Mucosa of descending colon (tissue), 3 donors: ENCODE measurements around the gene HMGB2. TPM values are rescaled to one million over a fixed set of nuclear protein-coding genes. Genes with fewer than 3 reads are reported as not detected.

ENCODE experiments used
- ATAC-seq: fragments of 200-7000 bp; cut with Tn5 transposase; one replicate; pipeline ENCODE4 v1.9.1; 2020; ENCODE audit warnings: mild to moderate bottlenecking, moderate library complexity
- DNase-seq, 3 donors: peaks; one replicate each; pipeline ENCODE4 v3.0.0-alpha.2; 2020
- H3K36me3 ChIP-seq: fragments of 200-600 bp; one replicate; pipeline ENCODE4 v1.8.0; 2021; ENCODE audit warnings: low read depth, mild to moderate bottlenecking
- H3K4me1 ChIP-seq: fragments of 200-600 bp; one replicate; pipeline ENCODE4 v1.8.0; 2021; ENCODE audit warnings: low read depth, mild to moderate bottlenecking
- H3K4me3 ChIP-seq: fragments of 200-600 bp; one replicate; pipeline ENCODE4 v1.8.0; 2021; ENCODE audit warnings: mild to moderate bottlenecking
- H3K9me3 ChIP-seq: fragments of 200-600 bp; one replicate; pipeline ENCODE4 v1.8.0; 2021; ENCODE audit warnings: mild to moderate bottlenecking
- intact Hi-C, 2 donors: fragments of 100-400 bp; cut with DNase I in 1 of 2; cut with micrococcal nuclease in 1 of 2; formaldehyde crosslinking; loops; one replicate each; pipeline versions ENCODE4 v1.11.0 to v1.11.1; 2022; cut with DNase I, micrococcal nuclease
- long read RNA-seq, 2 donors: library from polyadenylated mRNA; unstranded; transcript quantifications; one replicate each; pipeline ENCODE4 v2.0.0, GENCODE V29; 2019 to 2021
- total RNA-seq, 3 donors: library from RNA; stranded (reverse); fragmentation: NEBNext Ultra II Directional in 2 of 3; extraction: Animal tissue kit (Norgen Biotek cat#: 25700) in 2 of 3; gene quantifications; one replicate each; pipeline versions ENCODE4 v1.2.1 to v1.2.4, GENCODE V29; 2021 to 2023
- TF ChIP-seq, protein P1 (sequence below): fragments of 200-600 bp; IDR thresholded peaks from one replicate; pipeline ENCODE4 v1.8.0; 2022; ENCODE audit warnings: antibody characterized with exemption, mild to moderate bottlenecking
- donor health status: DM: no; HTN: no; CAD: no; lungs with moderate emphysema.
- donor health status: DM: no; HTN: no; CAD: no.
- donor health status: DM: no; HTN: yes; CAD: no.

The HMGB2 gene
- 100 to 1,000 TPM in 1 of 3 donors, 10 to 100 TPM in 2; 42.0 to 113 (median 54.4) TPM for total RNA-seq
- long read RNA-seq, donor 1, transcript HMGB2-201 (5 exons, 1,889 nt) = major isoform, 17 of 19 reads
- long read RNA-seq, donor 1, partial matches to known transcripts = 0 of 19 reads
- long read RNA-seq, donor 1, other reads (novel, unspliced or antisense) = 1 of 19 reads
- long read RNA-seq, donor 2, transcript HMGB2-201 (5 exons, 1,889 nt) = major isoform, 28 of 43 reads
- long read RNA-seq, donor 2, partial matches to known transcripts = 6 of 43 reads
- long read RNA-seq, donor 2, other reads (novel, unspliced or antisense) = 2 of 43 reads

DNA sequence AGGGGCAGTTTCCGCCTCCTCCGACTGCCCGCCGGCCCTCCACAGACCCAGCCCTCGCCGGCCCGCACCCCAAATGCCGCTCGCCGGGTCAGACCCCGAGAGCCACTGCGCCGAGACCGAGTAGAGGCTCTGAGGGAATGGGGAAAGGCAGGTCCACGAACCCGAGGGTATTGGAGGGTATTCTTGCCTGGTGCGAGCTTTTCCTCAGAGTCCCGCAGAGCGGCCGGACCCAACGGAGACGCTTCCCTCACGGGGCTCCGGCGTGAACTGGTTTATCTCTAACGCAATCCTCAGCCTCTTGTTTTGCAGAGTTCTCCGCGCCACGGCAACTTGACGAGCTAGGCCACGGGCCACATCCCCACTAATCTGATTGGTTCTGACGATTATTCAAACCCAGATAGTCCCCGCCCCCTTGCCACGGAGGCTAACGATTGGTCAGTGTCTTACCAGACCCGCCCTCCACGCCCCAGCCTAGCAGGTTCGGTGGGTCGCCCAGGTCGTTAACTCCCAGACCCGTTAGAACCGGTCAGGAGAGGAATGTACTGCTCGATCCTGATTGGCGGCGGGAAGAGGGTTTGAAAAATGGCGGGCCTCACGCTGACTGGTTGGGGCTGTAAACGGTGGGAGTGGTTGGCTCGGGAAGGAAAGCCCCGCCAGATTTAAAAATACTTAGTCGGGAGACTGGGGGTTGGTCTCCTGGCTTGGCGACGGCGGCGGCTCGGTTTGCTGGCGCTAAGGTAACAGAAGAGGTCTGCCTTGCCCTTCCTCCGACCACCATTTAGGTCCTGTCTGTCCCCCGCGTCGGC lies at the start of gene HMGB2:
TSS of gene HMGB2 (minus strand) at position 274 of the 806 bp plus-strand sequence. CDS start 709 bp downstream, outside the sequence.
- H3K4me1 ChIP-seq = peaks cover 13% of the 10 kb centered on the region
- peaks cover 4% of the 10 kb centered on the region for H3K36me3 ChIP-seq
- TF ChIP-seq, protein P1, sequence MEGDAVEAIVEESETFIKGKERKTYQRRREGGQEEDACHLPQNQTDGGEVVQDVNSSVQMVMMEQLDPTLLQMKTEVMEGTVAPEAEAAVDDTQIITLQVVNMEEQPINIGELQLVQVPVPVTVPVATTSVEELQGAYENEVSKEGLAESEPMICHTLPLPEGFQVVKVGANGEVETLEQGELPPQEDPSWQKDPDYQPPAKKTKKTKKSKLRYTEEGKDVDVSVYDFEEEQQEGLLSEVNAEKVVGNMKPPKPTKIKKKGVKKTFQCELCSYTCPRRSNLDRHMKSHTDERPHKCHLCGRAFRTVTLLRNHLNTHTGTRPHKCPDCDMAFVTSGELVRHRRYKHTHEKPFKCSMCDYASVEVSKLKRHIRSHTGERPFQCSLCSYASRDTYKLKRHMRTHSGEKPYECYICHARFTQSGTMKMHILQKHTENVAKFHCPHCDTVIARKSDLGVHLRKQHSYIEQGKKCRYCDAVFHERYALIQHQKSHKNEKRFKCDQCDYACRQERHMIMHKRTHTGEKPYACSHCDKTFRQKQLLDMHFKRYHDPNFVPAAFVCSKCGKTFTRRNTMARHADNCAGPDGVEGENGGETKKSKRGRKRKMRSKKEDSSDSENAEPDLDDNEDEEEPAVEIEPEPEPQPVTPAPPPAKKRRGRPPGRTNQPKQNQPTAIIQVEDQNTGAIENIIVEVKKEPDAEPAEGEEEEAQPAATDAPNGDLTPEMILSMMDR = no peak
- intact Hi-C loops = no loop called here
- no peaks in the 10 kb centered on the region for H3K9me3 ChIP-seq
- peak within 1 kb of the TSS; percentile 88 for H3K4me3 ChIP-seq
- DNase-seq (peak; percentile 100), ATAC-seq (peak; percentile 92)

DNA sequence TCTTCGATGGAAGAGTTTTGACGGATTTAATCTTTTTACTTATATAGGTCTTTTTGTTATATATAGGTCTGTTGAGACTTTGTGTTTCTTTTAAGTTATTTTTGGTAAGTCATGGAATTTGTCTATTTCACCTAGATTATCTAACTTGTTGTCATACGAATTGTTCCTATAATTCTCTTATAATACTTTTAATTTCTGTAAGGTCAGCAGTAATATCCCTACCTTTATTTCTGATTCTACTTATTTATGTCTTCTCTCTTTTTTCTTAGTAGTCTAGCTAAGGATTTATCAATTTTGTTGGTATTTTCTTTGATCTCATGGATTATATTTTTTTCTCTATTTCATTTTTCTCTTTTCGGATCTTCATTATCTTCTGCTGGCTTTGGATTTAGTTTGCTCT lies 48.2 kb upstream of the HMGB2 start:
- no peaks in the 10 kb centered on the region for H3K36me3 ChIP-seq
- TF ChIP-seq, protein P1 = no peak
- no peak overlapping the region for H3K4me3 ChIP-seq
- intact Hi-C loops = no loop called here
- H3K4me1 ChIP-seq = no peaks in the 10 kb centered on the region
- ATAC-seq = no peak
- no peaks in the 10 kb centered on the region for H3K9me3 ChIP-seq
- DNase-seq = no peak

GRCh38 chr4:173381610-173382009 lies 47.5 kb upstream of the HMGB2 start:
- TF ChIP-seq, protein P1 = no peak
- ATAC-seq (no peak), DNase-seq (no peak)
- no peaks in the 10 kb centered on the region for H3K9me3 ChIP-seq
- no peaks in the 10 kb centered on the region for H3K4me1 ChIP-seq
- intact Hi-C loops = no loop called here
- H3K36me3 ChIP-seq = no peaks in the 10 kb centered on the region
- no peak overlapping the region for H3K4me3 ChIP-seq

DNA sequence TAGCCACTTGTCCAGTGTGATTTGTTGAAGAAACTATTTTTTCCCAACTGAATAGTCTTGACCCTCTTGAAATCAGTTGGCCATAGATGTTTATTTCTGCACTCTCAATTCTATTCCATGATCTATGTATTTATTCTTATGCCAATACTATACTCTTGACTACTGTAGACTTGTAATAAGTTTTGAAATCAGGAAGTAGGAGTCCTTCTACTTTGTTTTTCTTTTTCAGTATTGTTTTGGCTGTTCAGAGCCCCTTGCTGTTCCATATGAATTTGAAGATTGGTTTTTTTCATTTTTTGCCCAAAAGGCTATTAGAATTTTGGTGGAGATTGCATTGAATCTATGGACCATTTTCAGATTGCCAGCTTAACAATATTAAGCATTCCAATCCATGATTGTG lies 46.8 kb upstream of the HMGB2 start:
- Histone ChIP-seq H3K36me3 (no peaks in the 10 kb centered on the region), H3K4me1 (no peaks in the 10 kb centered on the region), H3K4me3 (no peak overlapping the region), H3K9me3 (no peaks in the 10 kb centered on the region)
- no peak for ATAC-seq
- TF ChIP-seq, protein P1 = no peak
- DNase-seq = no peak
- intact Hi-C loops = no loop called here

GRCh38 chr4:173379929-173380328 lies 45.8 kb upstream of the HMGB2 start:
- TF ChIP-seq, protein P1 = no peak
- Histone ChIP-seq H3K4me1 (no peaks in the 10 kb centered on the region), H3K4me3 (no peak overlapping the region), H3K36me3 (no peaks in the 10 kb centered on the region), H3K9me3 (no peaks in the 10 kb centered on the region)
- ATAC-seq (no peak), DNase-seq (no peak)
- intact Hi-C loops = no loop called here
